GM19351 (cell line): Measurements from ENCODE around the gene SSH3.

ENCODE experiments used
- ATAC-seq: cut with Tn5 transposase; IDR thresholded peaks from one replicate; pipeline ENCODE4 v1.9.1; 2021; ENCODE audit warnings: mild to moderate bottlenecking, moderate library complexity; ENCODE audit not compliant: unreplicated experiment

The SSH3 gene

GRCh38 chr11:67290801-67291200, 12.5 kb upstream of the SSH3 start:
- no peak for ATAC-seq

- no peak for ATAC-seq
These were observed 11.6 kb upstream of the SSH3 start for GRCh38 chr11:67291481-67292381.

GRCh38 chr11:67292671-67293070, 10.7 kb upstream of the SSH3 start:
- no peak for ATAC-seq

GRCh38 chr11:67293090-67293489, 10.2 kb upstream of the SSH3 start:
- ATAC-seq = no peak

- ATAC-seq = no peak
These were observed 7.5 kb upstream of the SSH3 start for GRCh38 chr11:67295846-67296245.

GRCh38 chr11:67298786-67299185, 4.5 kb upstream of the SSH3 start:
- no peak for ATAC-seq

GRCh38 chr11:67299471-67300191, 3.7 kb upstream of the SSH3 start:
- ATAC-seq = no peak

GRCh38 chr11:67300256-67300755, 3.0 kb upstream of the SSH3 start:
- no peak for ATAC-seq

- no peak for ATAC-seq
These were observed 2.5 kb upstream of the SSH3 start for GRCh38 chr11:67300756-67301312.

GRCh38 chr11:67301313-67301921, 1.9 kb upstream of the SSH3 start:
- no peak for ATAC-seq

- no peak for ATAC-seq
These were observed 1.3 kb upstream of the SSH3 start for GRCh38 chr11:67301951-67302516.

- ATAC-seq = no peak
These were observed 679 bp upstream of the SSH3 start for GRCh38 chr11:67302571-67303131.

GRCh38 chr11:67303835-67304411, 593 bp downstream of the SSH3 start:
- no peak for ATAC-seq

GRCh38 chr11:67304511-67305113, 1.3 kb downstream of the SSH3 start:
- ATAC-seq = no peak

- no peak for ATAC-seq
These were observed 3.6 kb downstream of the SSH3 start for GRCh38 chr11:67306769-67307544.

- ATAC-seq = no peak
These were observed 4.2 kb downstream of the SSH3 start for GRCh38 chr11:67307545-67308001.

- ATAC-seq = no peak
These were observed 4.9 kb downstream of the SSH3 start for GRCh38 chr11:67308031-67308866.

- ATAC-seq = no peak
These were observed 5.8 kb downstream of the SSH3 start for GRCh38 chr11:67309166-67309565.
